ENCODE data around the gene EXOC6B.

- TF ChIP-seq YY1 (IDR thresholded peaks at IDR 0.05; ENCODE audit: insufficient read depth, insufficient read length) = no peak
- no peak for TF ChIP-seq SUZ12 (IDR thresholded peaks at IDR 0.05; ENCODE audit: extremely low read depth, insufficient read depth, insufficient read length)
Observed at GRCh38 chr2:72835403-72835802, 9.6 kb upstream of the EXOC6B start.

All from NT2/D1 (cell line).